Measurements from ENCODE around the gene CYP2S1.

DNA sequence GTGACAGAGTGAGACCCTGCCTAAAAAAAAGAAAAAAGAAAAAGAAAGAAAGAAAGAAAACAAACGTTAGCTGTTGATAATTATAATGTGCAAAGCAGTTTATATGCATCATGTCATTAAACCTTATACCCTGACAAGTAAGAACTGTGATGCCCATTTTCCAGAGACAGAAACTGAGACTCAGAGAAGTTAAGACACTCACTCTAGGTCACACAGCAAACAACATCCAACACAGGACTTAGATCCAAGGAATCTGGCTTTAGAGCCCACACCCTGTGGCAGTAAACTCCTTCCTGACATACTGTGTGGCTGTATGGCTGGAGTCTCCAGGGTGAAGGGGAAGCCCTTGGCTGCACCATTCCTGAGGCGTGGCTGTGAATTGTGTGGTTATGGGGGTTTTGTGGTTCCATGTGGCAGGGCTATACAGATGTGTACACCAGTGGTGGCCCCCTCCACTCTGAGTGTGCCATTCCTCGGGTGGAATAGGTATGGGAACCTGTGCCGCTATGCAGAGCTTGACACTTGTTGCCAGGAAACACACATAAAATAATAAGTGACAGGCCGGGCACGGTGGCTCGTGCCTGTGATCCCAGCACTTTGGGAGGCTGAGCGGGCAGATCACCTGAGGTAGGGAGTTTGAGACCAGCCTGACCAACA is 41.6 kb downstream of the CYP2S1 start:
- no peak for TF ChIP-seq EZH2 (IDR thresholded peaks at IDR 0.05; ENCODE audit: insufficient read depth, poor library complexity, severe bottlenecking)
- TF ChIP-seq EZH2phosphoT487 (IDR thresholded peaks at IDR 0.05; ENCODE audit: insufficient read depth, low read depth) = no peak

All from GM23248 (cell line).